Thymus (tissue), 11 donors: Measurements from ENCODE around the gene HVCN1. TPM values are rescaled to one million over a fixed set of nuclear protein-coding genes. Genes with fewer than 3 reads are reported as not detected.

Experiments used
- DNase-seq, 9 donors: peaks; one replicate each; pipeline ENCODE4 v3.0.0-alpha.2; 2013; ENCODE audit warnings: low spot score in 9 of 9, low read depth in 6 of 9, missing footprints in 1 of 9
- H3K27ac ChIP-seq, 2 donors: one replicate each; pipeline ENCODE4 v1.5.1; 2013; ENCODE audit warnings: control low read depth in 1 of 2, low read depth in 1 of 2, low read length in 1 of 2, mild to moderate bottlenecking in 1 of 2, moderate library complexity in 1 of 2
- H3K27me3 ChIP-seq, 2 donors: one replicate each; pipeline ENCODE4 v1.5.1; 2013; ENCODE audit warnings: low read length in 1 of 2; ENCODE audit not compliant: control insufficient read depth in 2 of 2, insufficient read depth in 1 of 2
- H3K36me3 ChIP-seq, 2 donors: one replicate each; pipeline ENCODE4 v1.5.1; 2013; ENCODE audit warnings: low read length in 1 of 2, mild to moderate bottlenecking in 1 of 2, moderate library complexity in 1 of 2; ENCODE audit not compliant: control insufficient read depth in 2 of 2, insufficient read depth in 2 of 2
- H3K4me1 ChIP-seq, 2 donors: one replicate each; pipeline ENCODE4 v1.5.1; 2013; ENCODE audit warnings: low read length in 2 of 2; ENCODE audit not compliant: control insufficient read depth in 2 of 2, insufficient read depth in 2 of 2
- H3K4me3 ChIP-seq, 2 donors: one replicate each; pipeline ENCODE4 v1.5.1; 2013; ENCODE audit warnings: low read length in 2 of 2, control low read depth in 1 of 2, mild to moderate bottlenecking in 1 of 2
- H3K9me3 ChIP-seq, 2 donors: one replicate each; pipeline ENCODE4 v1.5.1; 2013; ENCODE audit warnings: low read length in 1 of 2, mild to moderate bottlenecking in 1 of 2; ENCODE audit not compliant: control insufficient read depth in 2 of 2, insufficient read depth in 1 of 2
- WGBS: extraction: QIAGEN DNeasy Blood & Tissue Kit; methylation state at CpG from one replicate; pipeline ENCODE4 v1.1.7; 2013; 5-methylcytosine and 5-hydroxymethylcytosine counted together
- polyA plus RNA-seq: library from polyadenylated mRNA; stranded (reverse); fragments of 200-250 nt; gene quantifications from one replicate; pipeline ENCODE4 v1.2.3, GENCODE V29; 2013
- total RNA-seq: library from RNA; stranded (reverse); fragments of 120-200 nt; gene quantifications from one replicate; pipeline ENCODE4 v1.2.4, GENCODE V29; 2013
- donor health status: healthy.

The HVCN1 gene
- total and polyA plus RNA-seq, 2 donors = 11.1 to 35.1 TPM

DNA sequence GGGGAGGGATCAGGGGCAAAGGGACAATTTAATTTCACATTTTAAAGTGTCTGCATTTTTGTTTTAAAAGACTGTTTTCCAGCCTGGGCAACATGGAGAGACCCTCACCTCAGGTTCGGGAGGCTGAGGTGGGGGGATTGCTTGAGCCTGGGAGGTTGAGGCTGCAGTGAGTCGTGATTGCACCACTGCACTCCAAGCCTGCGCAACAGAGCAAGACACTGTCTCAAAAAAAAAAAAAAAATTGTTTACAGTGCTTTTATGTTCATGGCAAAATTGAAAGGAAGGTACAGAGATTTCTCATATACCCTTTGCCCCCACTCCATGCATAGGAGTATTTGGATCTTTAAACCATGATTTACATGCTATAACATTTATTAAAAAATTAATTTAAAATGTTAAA, 16.4 kb upstream of the HVCN1 start:
- WGBS = 96% methylated on average over 3 of the region's 3 CpGs
- no peak overlapping the region for H3K27ac ChIP-seq
- no peaks in the 10 kb centered on the region for H3K27me3 ChIP-seq
- no peak for DNase-seq
- H3K4me3 ChIP-seq = no peak overlapping the region
- H3K36me3 ChIP-seq = peaks cover 0 to 3% of the 10 kb centered on the region in 2 donors
- no peaks in the 10 kb centered on the region for H3K4me1 ChIP-seq
- H3K9me3 ChIP-seq = no peaks in the 10 kb centered on the region

DNA sequence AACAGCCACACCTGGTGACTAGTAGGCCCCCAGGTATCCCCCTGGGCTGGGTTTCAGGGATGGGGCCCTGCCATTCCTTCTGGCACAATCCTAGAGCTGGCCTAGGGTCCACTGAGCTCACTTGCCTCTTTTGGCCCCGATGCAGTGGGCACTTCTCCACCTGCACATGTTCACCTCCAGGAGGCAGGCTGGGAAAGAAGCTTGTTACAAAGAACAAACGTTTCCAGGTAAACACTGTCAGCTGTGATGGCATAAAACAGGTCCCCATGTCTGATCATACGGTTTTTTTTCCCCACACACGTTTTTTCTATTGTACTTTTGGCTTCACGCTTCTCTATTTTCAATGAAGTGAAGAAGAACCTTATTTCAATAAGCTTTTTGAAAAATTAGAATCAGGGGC, 15.8 kb upstream of the HVCN1 start:
- Histone ChIP-seq H3K4me3 (no peak overlapping the region), H3K36me3 (peaks cover 0 to 3% of the 10 kb centered on the region in 2 donors), H3K27ac (no peak overlapping the region), H3K9me3 (no peaks in the 10 kb centered on the region), H3K27me3 (no peaks in the 10 kb centered on the region), H3K4me1 (no peaks in the 10 kb centered on the region)
- WGBS = 51% methylated on average over 5 of the region's 5 CpGs
- peak in 1 of 9 donors; percentile 41 for DNase-seq

DNA sequence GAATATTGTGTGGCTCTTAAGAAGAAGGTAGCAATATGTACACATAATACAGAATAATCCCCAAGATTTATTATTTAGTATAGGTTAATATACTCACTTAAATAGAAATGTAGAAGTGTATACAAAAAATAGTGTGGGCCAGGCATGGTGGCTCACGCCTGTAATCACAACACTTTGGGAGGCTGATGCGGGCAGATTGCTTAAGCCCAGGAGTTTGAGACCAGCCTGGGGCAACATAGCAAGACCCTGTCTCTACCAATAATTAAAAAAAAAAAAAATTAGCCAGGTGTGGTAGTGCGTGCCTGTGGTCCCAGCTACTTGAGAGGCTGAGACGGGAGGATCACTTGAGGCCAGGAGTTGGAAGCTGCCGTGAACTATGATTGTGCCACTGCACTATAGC, 15.3 kb upstream of the HVCN1 start:
- H3K4me1 ChIP-seq = no peaks in the 10 kb centered on the region
- no peak for DNase-seq
- H3K27ac ChIP-seq = no peak overlapping the region
- H3K27me3 ChIP-seq = no peaks in the 10 kb centered on the region
- H3K36me3 ChIP-seq = peaks cover 0 to 3% of the 10 kb centered on the region in 2 donors
- H3K4me3 ChIP-seq = no peak overlapping the region
- no peaks in the 10 kb centered on the region for H3K9me3 ChIP-seq
- 98% methylated on average over 5 of the region's 5 CpGs for WGBS

DNA sequence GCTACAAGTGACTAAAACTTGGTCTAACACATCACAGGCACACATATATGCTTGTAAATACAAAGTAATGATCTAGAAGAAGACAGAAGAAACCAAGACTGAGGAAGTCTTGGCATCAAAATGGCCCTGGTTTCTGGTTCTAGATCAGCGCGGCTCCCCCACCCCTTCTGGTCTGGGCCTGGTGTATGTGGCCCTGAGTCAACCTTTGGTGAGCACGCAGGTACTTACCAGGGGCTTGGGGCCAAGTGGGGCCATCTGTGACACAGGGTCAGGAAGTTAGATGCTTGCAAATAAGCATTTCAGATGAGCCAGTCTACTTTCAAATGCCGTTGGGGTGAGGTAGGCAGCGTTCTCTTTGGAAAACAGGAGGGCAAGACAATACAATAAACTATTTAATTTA, 13.2 kb upstream of the HVCN1 start:
- H3K4me3 ChIP-seq = no peak overlapping the region
- H3K27ac ChIP-seq = no peak overlapping the region
- no peaks in the 10 kb centered on the region for H3K27me3 ChIP-seq
- no peak for DNase-seq
- H3K36me3 ChIP-seq = no peaks in the 10 kb centered on the region
- 97% methylated on average over 5 of the region's 5 CpGs for WGBS
- peaks cover 0 to 7% of the 10 kb centered on the region in 2 donors for H3K4me1 ChIP-seq
- no peaks in the 10 kb centered on the region for H3K9me3 ChIP-seq

DNA sequence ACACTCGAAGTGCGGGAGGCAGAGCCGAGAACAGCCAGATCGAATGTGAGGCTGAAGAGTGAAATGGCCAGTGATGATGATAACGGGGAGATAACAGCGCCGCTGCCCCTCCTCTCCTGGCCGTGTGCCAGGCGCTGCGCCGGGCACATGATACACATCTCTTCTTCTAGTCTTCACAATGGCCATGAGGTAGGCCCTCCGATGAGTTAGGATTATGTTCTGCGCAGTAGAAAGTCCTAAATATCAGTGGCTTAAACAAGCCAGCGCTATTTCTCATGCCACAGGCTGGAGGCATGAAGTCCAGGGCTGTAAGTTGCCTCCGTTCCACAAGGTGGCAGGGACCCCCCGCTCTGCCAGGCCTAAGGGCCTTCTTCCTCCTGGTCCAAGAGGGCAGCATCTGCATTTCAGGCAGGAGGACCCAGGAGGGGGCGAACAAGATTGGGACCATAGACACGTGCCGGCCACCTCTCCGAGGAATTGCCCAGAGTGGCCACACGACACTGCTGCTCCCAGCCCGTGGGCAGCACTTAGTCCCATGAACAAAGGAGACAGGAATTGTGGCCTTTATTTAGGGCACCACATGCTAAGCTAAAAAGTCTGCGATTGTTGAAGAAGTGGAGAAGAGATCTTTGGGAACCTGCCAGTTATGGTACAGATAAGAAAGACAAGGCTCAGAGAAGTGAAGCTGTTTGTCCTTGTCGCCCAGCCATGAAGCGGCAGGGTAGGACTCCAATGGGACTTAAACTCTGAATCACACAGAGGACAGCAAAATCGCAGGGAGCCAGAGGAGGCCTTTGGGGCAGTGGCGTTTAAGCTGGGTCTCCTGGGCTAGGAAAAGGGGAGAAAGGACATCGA, 10.9 kb upstream of the HVCN1 start:
- Histone ChIP-seq H3K27me3 (no peaks in the 10 kb centered on the region), H3K36me3 (no peaks in the 10 kb centered on the region), H3K4me3 (no peak overlapping the region), H3K4me1 (peaks cover 0 to 7% of the 10 kb centered on the region in 2 donors), H3K27ac (no peak overlapping the region), H3K9me3 (no peaks in the 10 kb centered on the region)
- DNase-seq = no peak
- 98% methylated on average over 28 of the region's 28 CpGs for WGBS

DNA sequence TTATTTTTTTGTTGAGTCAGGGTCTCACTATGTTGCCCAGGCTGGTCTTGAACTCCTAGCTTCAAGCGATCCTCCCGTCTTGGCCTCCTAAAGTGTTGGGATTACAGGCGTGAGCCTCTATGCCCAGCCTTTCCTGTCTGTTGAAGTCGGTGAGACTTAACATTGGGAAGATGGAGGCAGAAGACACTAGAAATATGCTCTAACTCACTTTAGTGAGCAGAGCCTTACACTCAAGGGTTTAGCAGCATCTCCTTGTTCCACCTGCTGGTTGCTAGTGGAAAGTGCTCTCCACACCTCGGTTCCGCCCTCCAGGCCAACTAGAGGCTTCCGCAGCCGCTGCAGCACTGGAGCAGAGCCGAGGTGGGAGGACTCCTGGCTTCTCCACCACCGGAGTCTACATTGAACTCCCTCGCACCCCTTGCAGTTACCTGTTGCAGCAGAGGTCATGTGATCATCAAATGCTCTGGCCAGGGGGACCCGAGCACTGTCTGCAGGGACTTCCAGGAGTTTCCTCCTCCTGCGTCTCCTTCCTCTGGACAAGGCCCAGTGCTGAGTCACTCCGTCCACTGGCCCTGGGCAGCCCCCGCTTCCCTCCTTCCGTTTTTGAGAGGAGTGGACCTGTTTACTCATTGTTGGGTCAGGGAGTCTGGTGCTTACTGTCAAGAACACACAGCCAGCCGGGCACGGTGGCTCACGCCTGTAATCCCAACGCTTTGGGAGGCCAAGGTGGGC, 9.4 kb upstream of the HVCN1 start:
- H3K27ac ChIP-seq = no peak overlapping the region
- WGBS = 47% methylated on average over 20 of the region's 20 CpGs
- no peaks in the 10 kb centered on the region for H3K36me3 ChIP-seq
- no peaks in the 10 kb centered on the region for H3K27me3 ChIP-seq
- H3K4me1 ChIP-seq = peaks cover 0 to 15% of the 10 kb centered on the region in 2 donors
- no peak overlapping the region for H3K4me3 ChIP-seq
- H3K9me3 ChIP-seq = no peaks in the 10 kb centered on the region
- peak; percentile 60 to 94 (median 83) for DNase-seq

DNA sequence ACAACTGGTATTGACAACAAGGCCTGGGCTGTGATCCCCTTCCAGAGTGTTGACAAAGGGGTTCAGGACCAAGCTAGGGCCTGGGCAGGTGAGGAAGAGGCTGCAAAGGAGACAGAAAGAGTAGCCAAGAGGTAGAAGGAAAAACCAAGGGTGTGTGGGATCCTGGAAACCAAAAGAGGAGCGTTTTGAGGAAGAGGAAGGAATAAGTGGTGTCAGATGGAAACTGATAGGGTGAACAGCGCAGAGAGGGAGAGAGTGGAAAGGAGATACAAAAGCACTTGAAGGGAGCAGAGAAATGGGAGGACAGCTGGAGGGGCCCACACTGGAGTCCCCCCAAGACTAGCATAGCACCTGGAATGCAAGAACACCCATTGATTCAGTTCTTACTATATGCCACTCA, 8.3 kb upstream of the HVCN1 start:
- peaks cover 0 to 15% of the 10 kb centered on the region in 2 donors for H3K4me1 ChIP-seq
- H3K4me3 ChIP-seq = no peak overlapping the region
- H3K36me3 ChIP-seq = no peaks in the 10 kb centered on the region
- no peak overlapping the region for H3K27ac ChIP-seq
- no peaks in the 10 kb centered on the region for H3K27me3 ChIP-seq
- 86% methylated on average over 2 of the region's 2 CpGs for WGBS
- DNase-seq = no peak
- H3K9me3 ChIP-seq = no peaks in the 10 kb centered on the region

DNA sequence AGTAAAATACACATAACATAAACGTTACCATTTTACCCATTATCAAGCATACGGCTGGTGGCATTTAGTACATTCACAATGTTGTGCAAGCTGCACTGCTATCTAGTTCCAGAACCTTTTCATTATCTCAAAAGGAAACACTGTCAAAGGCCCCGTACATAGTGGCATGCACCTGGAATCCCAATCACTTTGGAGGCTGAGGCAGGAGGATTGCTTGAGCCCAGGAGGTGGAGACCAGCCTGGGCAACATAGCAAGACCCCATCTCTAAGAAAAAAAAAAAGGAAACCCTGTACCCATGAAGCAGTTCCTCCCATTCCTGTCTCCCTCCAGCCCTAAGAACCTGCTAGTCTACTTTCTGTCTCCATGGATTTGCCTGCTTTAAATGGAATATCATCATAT, 7.4 kb upstream of the HVCN1 start:
- no peak for DNase-seq
- H3K36me3 ChIP-seq = no peaks in the 10 kb centered on the region
- H3K27ac ChIP-seq = no peak overlapping the region
- H3K9me3 ChIP-seq = no peaks in the 10 kb centered on the region
- peaks cover 0 to 15% of the 10 kb centered on the region in 2 donors for H3K4me1 ChIP-seq
- H3K4me3 ChIP-seq = no peak overlapping the region
- WGBS = 96% methylated on average over 3 of the region's 3 CpGs
- H3K27me3 ChIP-seq = no peaks in the 10 kb centered on the region

DNA sequence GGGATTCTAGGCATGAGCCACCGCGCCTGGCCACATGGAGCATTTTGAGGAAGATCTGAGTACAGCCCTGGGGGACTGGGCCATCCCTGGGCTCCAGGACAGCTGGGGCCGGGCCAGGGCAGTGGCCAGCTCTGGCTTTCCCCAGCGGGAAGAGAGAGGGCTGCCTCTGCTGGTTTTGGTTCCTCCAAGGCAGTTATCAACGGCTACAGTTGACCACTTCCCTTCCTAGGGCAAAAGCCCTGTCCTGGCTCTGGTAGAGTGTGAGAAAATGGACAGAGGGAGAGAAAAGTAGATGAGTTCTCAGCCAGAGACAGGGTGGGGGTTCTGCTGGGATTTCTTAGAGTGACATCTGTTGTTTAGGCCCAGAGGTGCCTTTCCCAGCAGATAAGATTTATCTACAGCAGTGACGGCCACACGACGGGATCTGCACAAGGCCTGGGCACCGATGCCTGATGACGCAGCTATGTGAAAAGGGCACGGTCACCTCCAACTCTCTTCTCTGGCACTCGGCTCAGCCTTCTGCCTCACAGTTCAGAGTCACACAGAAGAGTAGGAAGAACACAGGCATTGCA, 5.5 kb upstream of the HVCN1 start:
- DNase-seq = no peak
- Histone ChIP-seq H3K4me3 (no peak overlapping the region), H3K4me1 (peaks cover 4 to 26% of the 10 kb centered on the region in 2 donors), H3K27ac (no peak overlapping the region), H3K9me3 (no peaks in the 10 kb centered on the region), H3K36me3 (no peaks in the 10 kb centered on the region), H3K27me3 (no peaks in the 10 kb centered on the region)
- 90% methylated on average over 12 of the region's 12 CpGs for WGBS
